Type B pancreatic cell (in vitro differentiated cells): Measurements from ENCODE around the gene TRIM5. TPM values are rescaled to one million over a fixed set of nuclear protein-coding genes. Genes with fewer than 3 reads are reported as not detected.
A peak's percentile ranks its signal among the peaks of the same experiment; 100 is the strongest.
"Not testable (repeated sequence)": the region's sequence is repeated elsewhere in the genome, so short reads cannot be mapped to it uniquely, and the experiment has no call there.

Source experiments
- DNase-seq: peaks from one replicate; pipeline ENCODE4 v3.0.0; 2021; ENCODE audit warnings: mixed read lengths; ENCODE audit not compliant: unreplicated experiment; ENCODE audit errors: extremely low spot score
- H3K27ac Mint-ChIP-seq: 2 replicates; pipeline ENCODE4 v1.8.0; 2021; ENCODE audit warnings: mild to moderate bottlenecking, mixed read lengths
- H3K27me3 Mint-ChIP-seq: 2 replicates; pipeline ENCODE4 v1.8.0; 2021; ENCODE audit warnings: mixed read lengths
- H3K36me3 Mint-ChIP-seq: 2 replicates; pipeline ENCODE4 v1.8.0; 2021; ENCODE audit warnings: mixed read lengths
- H3K4me1 Mint-ChIP-seq: one replicate; pipeline ENCODE4 v1.8.0; 2021; ENCODE audit warnings: mixed read lengths; ENCODE audit not compliant: unreplicated experiment
- H3K4me3 Mint-ChIP-seq: 2 replicates; pipeline ENCODE4 v1.8.0; 2021; ENCODE audit warnings: mild to moderate bottlenecking, mixed read lengths
- H3K9me3 Mint-ChIP-seq: 2 replicates; pipeline ENCODE4 v1.8.0; 2021; ENCODE audit warnings: mixed read lengths
- CTCF ChIP-seq: fragments of 200-600 bp; sonication (generic); conservative IDR thresholded peaks from 2 replicates; pipeline ENCODE4 v1.5.0; 2021; ENCODE audit warnings: antibody characterized with exemption, mild to moderate bottlenecking
- total RNA-seq: library from RNA; stranded (reverse); gene quantifications from 2 replicates; pipeline ENCODE4 v1.2.1, GENCODE V29; 2021; ENCODE audit warnings: low replicate concordance

TRIM5 gene
- total RNA-seq, 1 donor from 2014 or later = 32.3 TPM

DNA sequence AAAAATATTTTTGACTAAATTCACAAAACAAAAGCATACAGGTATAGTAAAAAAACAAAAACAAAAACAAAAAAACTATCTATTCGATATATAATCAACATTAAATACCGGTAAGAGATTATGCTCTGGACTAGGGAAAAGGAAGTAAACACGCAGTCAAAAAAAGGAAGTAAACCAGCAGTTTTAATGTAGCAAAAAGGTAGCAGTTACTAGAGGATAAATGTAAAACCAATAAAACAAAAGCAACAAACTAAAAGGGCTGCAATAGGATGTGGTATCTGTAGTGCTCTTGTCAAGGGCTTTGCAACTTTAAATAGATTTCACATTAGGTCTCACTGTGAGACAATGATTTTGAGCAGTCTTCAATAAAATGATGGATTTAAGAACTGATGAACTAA lies 7.1 kb upstream of the TRIM5 start:
- Mint-ChIP-seq H3K4me1 (peaks cover 12% of the 10 kb centered on the region), H3K27ac (peak overlapping the region; percentile 32), H3K27me3 (no peaks in the 10 kb centered on the region), H3K4me3 (no peak overlapping the region), H3K36me3 (no peaks in the 10 kb centered on the region), H3K9me3 (no peaks in the 10 kb centered on the region)
- DNase-seq = no peak
- TF ChIP-seq CTCF = no peak

GRCh38 chr11:5691238-5691963 lies 6.5 kb upstream of the TRIM5 start:
- peak overlapping the region; percentile 92 for H3K27ac Mint-ChIP-seq
- peaks cover 12% of the 10 kb centered on the region for H3K4me1 Mint-ChIP-seq

DNA sequence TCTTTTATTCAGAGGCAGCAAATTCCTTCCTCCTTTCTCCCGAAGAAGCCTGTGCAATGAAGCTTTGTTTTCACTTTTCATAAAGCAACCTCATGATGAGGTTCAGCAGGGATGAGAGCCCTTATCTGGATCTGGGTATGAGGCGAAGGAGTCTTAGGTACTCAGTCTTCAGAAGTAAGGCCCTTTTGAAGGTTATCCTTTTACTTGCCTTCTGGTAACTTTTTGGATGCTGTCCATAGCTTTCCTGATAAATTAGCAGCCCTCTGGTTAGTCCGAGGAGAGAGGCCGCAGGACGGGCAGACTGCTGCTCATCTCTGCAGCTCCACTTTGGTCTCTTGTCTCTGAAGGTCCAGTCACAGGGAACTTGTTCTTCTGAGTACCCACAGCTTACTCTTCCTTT lies 5.9 kb upstream of the TRIM5 start:
- H3K4me3 Mint-ChIP-seq = peak overlapping the region; percentile 84
- TF ChIP-seq CTCF = no peak
- no peaks in the 10 kb centered on the region for H3K27me3 Mint-ChIP-seq
- H3K27ac Mint-ChIP-seq = peak overlapping the region; percentile 92
- no peaks in the 10 kb centered on the region for H3K9me3 Mint-ChIP-seq
- DNase-seq = no peak
- H3K4me1 Mint-ChIP-seq = peaks cover 12% of the 10 kb centered on the region
- H3K36me3 Mint-ChIP-seq = no peaks in the 10 kb centered on the region

More at GRCh38 chr11:5691238-5691963, 6.5 kb upstream of the TRIM5 start:
- H3K36me3 Mint-ChIP-seq, H3K9me3 Mint-ChIP-seq, DNase-seq, H3K27me3 Mint-ChIP-seq: not testable (repeated sequence)
- H3K4me3 Mint-ChIP-seq = peak overlapping the region; percentile 84

GRCh38 chr11:5690216-5690615 lies 5.3 kb upstream of the TRIM5 start:
- Mint-ChIP-seq H3K27ac (peak overlapping the region; percentile 92), H3K9me3 (no peaks in the 10 kb centered on the region), H3K27me3 (no peaks in the 10 kb centered on the region), H3K36me3 (no peaks in the 10 kb centered on the region), H3K4me1 (peaks cover 13% of the 10 kb centered on the region), H3K4me3 (peak overlapping the region; percentile 84)
- TF ChIP-seq CTCF = no peak
- DNase-seq = no peak

DNA sequence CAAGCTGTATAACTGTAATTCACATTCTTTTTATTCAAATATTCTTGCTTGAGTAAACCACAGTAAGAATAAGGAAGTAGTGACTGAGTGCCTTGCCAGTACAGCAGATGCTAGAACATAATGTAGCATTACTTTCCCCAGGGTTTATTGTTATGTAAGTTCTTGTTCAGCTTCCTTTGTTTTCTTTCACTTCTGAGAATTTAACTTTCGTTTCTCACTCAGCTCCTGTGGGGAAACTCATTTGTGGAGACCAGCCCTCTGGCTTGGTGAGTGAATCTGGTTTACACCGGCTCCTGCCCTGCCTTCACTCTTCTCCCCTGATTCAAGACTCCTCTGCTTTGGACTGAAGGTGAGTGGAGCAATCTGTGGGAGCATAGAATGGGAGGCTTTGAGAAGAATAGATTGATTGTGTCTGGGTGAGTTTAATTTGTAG lies 4.7 kb upstream of the TRIM5 start, which contains the start of gene TRIM22:
TSS of gene TRIM22 (plus strand) at position 240 of the 433 bp plus-strand sequence. CDS start 6,443 bp downstream, outside the sequence.
- Mint-ChIP-seq H3K27me3 (no peaks in the 10 kb centered on the region), H3K36me3 (no peaks in the 10 kb centered on the region), H3K4me1 (peaks cover 20% of the 10 kb centered on the region), H3K27ac (peak within 1 kb of the TSS; percentile 92), H3K4me3 (peak within 1 kb of the TSS; percentile 84), H3K9me3 (no peaks in the 10 kb centered on the region)
- no peak for DNase-seq
- no peak for TF ChIP-seq CTCF

GRCh38 chr11:5688482-5688881 lies 3.6 kb upstream of the TRIM5 start:
- H3K4me1 Mint-ChIP-seq = peaks cover 30% of the 10 kb centered on the region

More at GRCh38 chr11:5688482-5688881, 3.6 kb upstream of the TRIM5 start:
- Mint-ChIP-seq H3K9me3 (no peaks in the 10 kb centered on the region), H3K36me3 (peaks cover 5% of the 10 kb centered on the region), H3K27ac (no peak overlapping the region), H3K4me3 (no peak overlapping the region), H3K27me3 (no peaks in the 10 kb centered on the region)
- TF ChIP-seq CTCF = no peak
- no peak for DNase-seq
